ENCODE measurements around the gene GDAP2.

GRCh38 chr1:117911051-117911450 lies 18.4 kb downstream of the GDAP2 start:
- TF ChIP-seq CTCF (IDR thresholded peaks at IDR 0.05) (no peak), POLR2A (IDR thresholded peaks at IDR 0.05) (no peak)

Data from body of pancreas (tissue), 4 donors.